Activated gamma-delta T cell (primary cell): ENCODE measurements around the gene SLC28A3.

Experiments
- DNase-seq: peaks from one replicate; lab custom pipeline; 2025; lab: John Stamatoyannopoulos, UW

SLC28A3 gene

GRCh38 chr9:84239343-84239742 is 101.2 kb downstream of the SLC28A3 start:
- no peak for DNase-seq

- no peak for DNase-seq
These were observed 101.9 kb downstream of the SLC28A3 start for GRCh38 chr9:84238652-84239051.

- DNase-seq, result no peak
These were observed 105.0 kb downstream of the SLC28A3 start for GRCh38 chr9:84235511-84235910.

- no peak for DNase-seq
These were observed 110.0 kb downstream of the SLC28A3 start for GRCh38 chr9:84230355-84231145.

GRCh38 chr9:84229191-84229590 is 111.4 kb downstream of the SLC28A3 start:
- no peak for DNase-seq

- no peak for DNase-seq
These were observed 112.3 kb downstream of the SLC28A3 start for GRCh38 chr9:84228130-84228720.

GRCh38 chr9:84226126-84226525 is 114.4 kb downstream of the SLC28A3 start:
- no peak for DNase-seq
